ENCODE results near the gene KLHL8.

Gene KLHL8

DNA sequence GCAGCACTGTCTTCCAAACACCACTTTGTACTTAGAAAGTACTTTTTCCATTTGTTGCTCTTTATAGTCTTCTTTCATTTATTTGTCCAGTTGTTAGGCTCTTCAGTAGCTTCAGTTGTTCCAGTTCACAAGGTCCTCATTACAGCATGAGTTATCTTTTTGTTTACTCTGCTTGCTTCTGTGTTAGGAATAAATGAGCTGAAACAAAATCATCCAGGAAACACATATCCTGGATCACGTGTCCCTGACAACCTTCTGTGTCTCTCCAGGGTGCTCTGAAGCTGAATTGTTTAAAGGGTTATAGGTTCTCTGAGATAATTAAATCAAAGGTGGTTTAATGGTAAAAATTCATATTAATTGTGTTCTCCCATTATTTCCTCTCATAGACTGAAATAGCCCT, 19.9 kb upstream of the KLHL8 start:
- TF ChIP-seq, protein P1, sequence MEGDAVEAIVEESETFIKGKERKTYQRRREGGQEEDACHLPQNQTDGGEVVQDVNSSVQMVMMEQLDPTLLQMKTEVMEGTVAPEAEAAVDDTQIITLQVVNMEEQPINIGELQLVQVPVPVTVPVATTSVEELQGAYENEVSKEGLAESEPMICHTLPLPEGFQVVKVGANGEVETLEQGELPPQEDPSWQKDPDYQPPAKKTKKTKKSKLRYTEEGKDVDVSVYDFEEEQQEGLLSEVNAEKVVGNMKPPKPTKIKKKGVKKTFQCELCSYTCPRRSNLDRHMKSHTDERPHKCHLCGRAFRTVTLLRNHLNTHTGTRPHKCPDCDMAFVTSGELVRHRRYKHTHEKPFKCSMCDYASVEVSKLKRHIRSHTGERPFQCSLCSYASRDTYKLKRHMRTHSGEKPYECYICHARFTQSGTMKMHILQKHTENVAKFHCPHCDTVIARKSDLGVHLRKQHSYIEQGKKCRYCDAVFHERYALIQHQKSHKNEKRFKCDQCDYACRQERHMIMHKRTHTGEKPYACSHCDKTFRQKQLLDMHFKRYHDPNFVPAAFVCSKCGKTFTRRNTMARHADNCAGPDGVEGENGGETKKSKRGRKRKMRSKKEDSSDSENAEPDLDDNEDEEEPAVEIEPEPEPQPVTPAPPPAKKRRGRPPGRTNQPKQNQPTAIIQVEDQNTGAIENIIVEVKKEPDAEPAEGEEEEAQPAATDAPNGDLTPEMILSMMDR (IDR thresholded peaks at IDR 0.05) = no peak
- no peak overlapping the region for H3K27ac ChIP-seq
- H3K4me3 ChIP-seq = no peak overlapping the region
- no peak for DNase-seq (ENCODE audit: low spot score)

DNA sequence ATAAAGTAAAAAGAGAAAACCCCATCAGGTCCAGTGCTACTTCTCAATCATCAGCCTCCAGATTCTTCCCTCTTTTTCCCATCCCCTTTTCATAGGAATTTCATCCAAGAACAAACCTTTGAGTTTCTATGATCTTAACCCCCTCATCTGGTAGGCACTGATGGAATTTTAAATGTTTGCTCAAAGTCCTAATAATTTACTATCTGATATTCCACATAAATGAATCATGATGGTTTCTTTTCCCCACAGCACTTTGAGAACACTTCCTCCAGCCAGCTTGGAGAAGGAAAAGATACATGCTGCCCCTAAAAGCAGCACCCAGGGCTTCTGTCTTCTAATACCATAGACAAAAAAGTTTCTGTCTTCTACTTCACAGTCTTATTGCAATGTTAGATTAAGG, 19.4 kb upstream of the KLHL8 start:
- H3K4me3 ChIP-seq = no peak overlapping the region
- TF ChIP-seq, protein P1 (IDR thresholded peaks at IDR 0.05) = no peak
- no peak overlapping the region for H3K27ac ChIP-seq
- no peak for DNase-seq (ENCODE audit: low spot score)

DNA sequence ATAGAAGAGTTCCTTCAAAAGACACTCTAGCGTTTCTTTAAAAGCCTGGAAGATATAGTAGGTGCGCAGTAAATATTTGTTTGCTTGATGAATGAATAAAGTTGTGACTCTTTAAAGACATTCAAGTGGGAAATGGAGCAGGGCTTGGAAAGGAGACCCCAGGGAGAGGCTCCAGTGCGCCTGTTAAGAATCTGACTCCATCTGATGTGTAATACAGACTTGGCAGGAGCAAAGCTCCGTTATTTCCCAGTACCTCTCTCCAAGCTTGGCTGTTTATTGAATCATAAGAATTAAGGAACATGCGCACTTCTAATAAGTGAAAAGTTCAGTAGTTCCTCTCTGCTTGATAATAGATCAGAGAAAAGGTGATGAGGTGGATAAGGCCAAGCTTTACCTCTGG, 18.8 kb upstream of the KLHL8 start:
- TF ChIP-seq, protein P1 (IDR thresholded peaks at IDR 0.05) = no peak
- no peak overlapping the region for H3K27ac ChIP-seq
- no peak for DNase-seq (ENCODE audit: low spot score)
- H3K4me3 ChIP-seq = no peak overlapping the region

DNA sequence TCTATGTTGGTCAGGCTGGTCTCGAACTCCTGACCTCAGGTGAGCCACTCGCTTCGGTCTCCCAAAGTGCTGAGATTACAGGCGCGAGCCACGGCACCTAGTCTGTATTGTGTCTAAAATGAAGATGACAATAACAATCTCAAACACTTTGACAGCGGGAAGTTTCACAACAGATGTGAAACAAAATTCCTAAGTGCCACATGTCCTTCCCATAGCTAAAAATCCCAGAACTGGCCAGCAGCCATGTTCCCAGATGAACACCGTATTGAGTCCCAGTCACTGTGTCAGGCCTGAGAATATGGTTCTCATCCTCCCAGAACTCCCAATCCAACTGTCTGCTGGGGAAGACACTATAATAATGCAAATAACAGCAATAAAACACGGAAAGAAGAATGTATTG, 16.4 kb upstream of the KLHL8 start:
- H3K27ac ChIP-seq = no peak overlapping the region
- H3K4me3 ChIP-seq = no peak overlapping the region
- no peak for DNase-seq (ENCODE audit: low spot score)
- TF ChIP-seq, protein P1 (IDR thresholded peaks at IDR 0.05) = no peak

DNA sequence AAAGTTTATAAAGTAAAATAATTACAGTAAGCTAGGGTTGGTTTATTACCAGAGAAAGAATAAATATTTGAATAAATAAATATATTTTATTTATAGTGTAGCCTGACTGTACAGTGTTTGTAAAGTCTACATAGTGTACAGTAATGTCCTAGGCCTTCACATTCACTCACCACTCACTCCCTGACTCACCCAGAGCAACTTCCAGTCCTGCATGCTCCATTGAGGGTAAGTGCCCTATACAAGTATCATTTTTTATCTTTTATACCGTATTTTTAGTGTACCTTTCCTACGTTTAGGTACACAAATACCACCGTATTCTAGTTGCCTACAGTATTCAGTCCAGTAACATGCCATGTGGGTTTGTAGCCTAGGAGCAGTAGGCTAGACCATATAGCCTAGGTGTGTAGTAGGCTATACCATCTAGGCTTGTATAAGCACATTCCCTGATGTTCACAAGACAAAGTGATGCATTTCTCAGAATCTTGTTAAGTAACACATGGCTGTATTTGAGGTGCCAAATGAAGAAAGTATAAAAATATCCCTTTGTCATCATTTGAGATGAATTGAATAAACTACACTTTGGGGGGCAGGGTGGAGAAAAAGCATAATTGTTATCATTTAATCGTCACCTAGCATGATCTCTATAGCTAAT, 14.7 kb upstream of the KLHL8 start:
- no peak for DNase-seq (ENCODE audit: low spot score)
- Histone ChIP-seq H3K4me3 (peak overlapping the region; percentile 69), H3K27ac (no peak overlapping the region)
- TF ChIP-seq, protein P1 (IDR thresholded peaks at IDR 0.05) = no peak

DNA sequence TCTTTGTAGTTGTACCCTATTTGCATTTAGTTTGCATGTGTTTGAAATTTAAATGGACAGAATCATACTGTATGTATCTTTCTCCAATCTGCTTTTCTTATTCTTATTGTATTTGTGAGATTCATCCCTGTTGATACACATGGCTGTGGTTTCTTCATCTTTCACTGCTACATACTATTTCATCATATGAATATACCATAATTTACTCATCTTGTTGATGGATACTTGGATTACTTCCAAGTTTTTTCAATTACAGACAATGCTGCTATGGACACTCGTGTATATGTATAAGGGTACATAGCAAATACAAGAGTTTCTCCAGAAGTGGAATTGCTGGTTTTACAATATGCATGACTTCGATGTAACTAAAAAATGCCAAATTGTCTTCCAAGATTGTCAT, 11.8 kb upstream of the KLHL8 start:
- Histone ChIP-seq H3K4me3 (no peak overlapping the region), H3K27ac (no peak overlapping the region)
- DNase-seq (ENCODE audit: low spot score) = no peak
- TF ChIP-seq, protein P1 (IDR thresholded peaks at IDR 0.05) = no peak

DNA sequence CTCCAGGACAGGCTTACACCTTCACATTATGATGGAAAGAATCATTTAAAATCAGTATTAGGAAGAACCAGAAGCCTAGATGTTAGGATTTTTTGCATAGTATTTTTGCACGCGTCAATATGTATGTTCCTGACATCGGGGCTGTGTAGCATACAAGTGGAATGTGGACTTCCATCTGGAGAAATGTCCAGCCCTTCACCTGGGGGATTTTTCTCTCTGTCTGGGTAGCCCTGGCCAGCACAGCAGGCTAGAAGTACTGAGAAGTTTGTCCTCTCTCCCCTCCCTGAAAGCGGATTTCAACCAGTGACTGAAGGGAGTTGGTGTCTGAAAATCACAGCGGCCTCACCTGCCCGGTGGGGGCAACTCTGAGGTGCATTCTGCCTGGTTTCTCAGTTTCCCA, 10.4 kb upstream of the KLHL8 start:
- Histone ChIP-seq H3K4me3 (no peak overlapping the region), H3K27ac (no peak overlapping the region)
- TF ChIP-seq, protein P1 (IDR thresholded peaks at IDR 0.05) = no peak
- no peak for DNase-seq (ENCODE audit: low spot score)

Measured in coronary artery (tissue), 2 donors.